K562 (cell line): Measurements from ENCODE around the gene RYR1. TPM values are rescaled to one million over a fixed set of nuclear protein-coding genes. Genes with fewer than 3 reads are reported as not detected.

Experiments used
- ATAC-seq: fragments of 200-7000 bp; cut with Tn5 transposase; 3 replicates; pipeline ENCODE4 v1.9.1; 2020; ENCODE audit warnings: moderate library complexity
- BruUV-seq: library from RNA; stranded (reverse); fragments of 400-500 nt; replicated peaks from 2 replicates; lab custom pipeline; 2021; lab: Mats Ljungman, UMichigan
- CTCF ChIA-PET: fragments of 300-600 bp; formaldehyde crosslinking; extraction: SDS; loops from one replicate; lab custom pipeline; 2021; ENCODE audit warnings: low intra/inter-chr PET ratio; lab: Yijun Ruan, JAX
- POLR2A ChIA-PET: fragments of 300-600, 350-650 bp; sonication (Branson Sonifier 250); formaldehyde crosslinking; extraction: SDS; loops from one replicate; lab custom pipeline; 2021; ENCODE audit warnings: antibody characterized with exemption, inconsistent platforms; lab: Yijun Ruan, JAX
- DNase-seq, 4 experiments: peaks; one replicate each; pipeline versions ENCODE4 v3.0.0 to v3.0.0-alpha.2; 2011 to 2018; ENCODE audit warnings: low spot score in 3 of 4, mixed read lengths in 3 of 4; ENCODE audit errors: extremely low read depth in 1 of 4
- FAIRE-seq: peaks from 2 replicates; lab custom pipeline; 2011; peaks lifted over from hg19 to GRCh38; lab: Jason Lieb, UNC
- H2AFZ ChIP-seq: 2 replicates; pipeline ENCODE4 v1.6.0; 2011; ENCODE audit warnings: low read depth, low read length, control low read depth, inconsistent platforms
- H3K27ac ChIP-seq: fragments of 200-600 bp; 3 replicates; pipeline ENCODE4 v1.8.0; 2011; ENCODE audit warnings: low read depth, mild to moderate bottlenecking, control low read depth, inconsistent platforms, low read length, moderate library complexity, mixed read lengths; ENCODE audit errors: extremely low read depth
- H3K27me3 ChIP-seq, 2 experiments: fragments of 300-600 bp in 1 of 2; 2 replicates in 1 of 2; 3 replicates in 1 of 2; pipeline versions ENCODE4 v1.6.0 to v1.8.0; 2011; ENCODE audit warnings: inconsistent platforms in 2 of 2, low read length in 2 of 2, mild to moderate bottlenecking in 1 of 2, mixed read lengths in 1 of 2, moderate library complexity in 1 of 2; ENCODE audit not compliant: control insufficient read depth in 2 of 2, insufficient read depth in 2 of 2
- H3K36me3 ChIP-seq: fragments of 300-600 bp; 3 replicates; pipeline ENCODE4 v1.8.0; 2011; ENCODE audit warnings: mild to moderate bottlenecking, low read length, inconsistent platforms; ENCODE audit not compliant: control insufficient read depth, insufficient read depth
- H3K4me1 ChIP-seq, 2 experiments: fragments of 200-600 bp in 1 of 2; replicated peaks in 1 of 2; 2 replicates in 1 of 2; 3 replicates in 1 of 2; pipeline versions ENCODE4 v1.5.1 to v1.8.0; 2011; ENCODE audit warnings: inconsistent platforms in 2 of 2, low read length in 2 of 2, mild to moderate bottlenecking in 1 of 2, mixed read lengths in 1 of 2, moderate library complexity in 1 of 2; ENCODE audit not compliant: control insufficient read depth in 2 of 2, insufficient read depth in 2 of 2
- H3K4me2 ChIP-seq: 2 replicates; pipeline ENCODE4 v1.6.1; 2011; ENCODE audit warnings: low read length, control low read depth, inconsistent platforms, mixed read lengths; ENCODE audit not compliant: insufficient read depth
- H3K4me3 ChIP-seq: fragments of 200-600 bp; sonication (generic), shearing (Covaris generic); 2 replicates; pipeline ENCODE4 v1.5.1; 2016; ENCODE audit warnings: control low read depth, inconsistent platforms
- H3K79me2 ChIP-seq: fragments of 200-600 bp; 3 replicates; pipeline ENCODE4 v1.8.0; 2011; ENCODE audit warnings: low read length, inconsistent platforms; ENCODE audit not compliant: control insufficient read depth, insufficient read depth
- H3K9ac ChIP-seq, 2 experiments: 2 replicates each; pipeline versions ENCODE4 v1.6.0 to v1.6.1; 2011; ENCODE audit warnings: low read depth in 2 of 2, low read length in 2 of 2, control low read depth in 1 of 2, inconsistent platforms in 1 of 2, mild to moderate bottlenecking in 1 of 2, mixed read lengths in 1 of 2; ENCODE audit not compliant: insufficient read depth in 1 of 2
- H3K9me1 ChIP-seq: one replicate; pipeline ENCODE4 v1.6.0; 2011; ENCODE audit warnings: inconsistent platforms, mild to moderate bottlenecking, low read length, moderate library complexity; ENCODE audit not compliant: control insufficient read depth, insufficient read depth
- H3K9me3 ChIP-seq: replicated peaks from 2 replicates; pipeline ENCODE4 v1.5.1; 2011; ENCODE audit warnings: low read depth, low read length, inconsistent platforms; ENCODE audit not compliant: control insufficient read depth, insufficient read depth
- H4K20me1 ChIP-seq: replicated peaks from 2 replicates; pipeline ENCODE4 v1.6.1; 2011; ENCODE audit warnings: low read length, inconsistent platforms, mixed read lengths; ENCODE audit not compliant: control insufficient read depth, insufficient read depth
- CEBPG ChIP-seq, 3 experiments: fragments of 200-800 bp in 1 of 3; sonication (Bioruptor generic) in 1 of 3; sonication (generic) in 1 of 3; formaldehyde crosslinking in 1 of 3; IDR thresholded peaks in 2 of 3; conservative IDR thresholded peaks in 1 of 3; 2 replicates each; pipeline versions ENCODE4 v1.6.1 to v1.8.0; 2016 to 2022; ENCODE audit warnings: missing compliant biosample characterization in 2 of 3, missing genetic modification characterization in 2 of 3, mild to moderate bottlenecking in 1 of 3, missing genetic modification reagents in 1 of 3
- CHD4 ChIP-seq: fragments of 200-600 bp; sonication (generic); IDR thresholded peaks from 3 replicates; pipeline ENCODE4 v1.6.1; 2012; ENCODE audit warnings: low read depth, mild to moderate bottlenecking, mixed read lengths, low read length, inconsistent platforms; ENCODE audit not compliant: insufficient read depth, insufficient replicate concordance, poor library complexity, severe bottlenecking
- ESRRA ChIP-seq: fragments of 450-650 bp; IDR thresholded peaks from 2 replicates; pipeline ENCODE4 v1.6.1; 2014; ENCODE audit warnings: low read depth, mild to moderate bottlenecking, moderate library complexity, borderline replicate concordance
- HDAC1 ChIP-seq, 2 experiments: fragments of 450-650 bp; IDR thresholded peaks; 2 replicates each; pipeline ENCODE4 v1.6.1; 2016 to 2017; ENCODE audit warnings: inconsistent platforms in 1 of 2, mild to moderate bottlenecking in 1 of 2, moderate library complexity in 1 of 2
- HDAC2 ChIP-seq: fragments of 450-650 bp; IDR thresholded peaks from 2 replicates; pipeline ENCODE4 v1.6.1; 2016; ENCODE audit warnings: mild to moderate bottlenecking
- PTBP1 ChIP-seq: fragments of 200-400 bp; formaldehyde crosslinking; IDR thresholded peaks from 2 replicates; pipeline ENCODE4 v1.6.1; 2017; ENCODE audit warnings: low read depth, low read length
- RBM25 ChIP-seq: fragments of 200-400 bp; formaldehyde crosslinking; IDR thresholded peaks from 2 replicates; pipeline ENCODE4 v1.6.1; 2018; ENCODE audit warnings: low read length, low read depth, moderate library complexity; ENCODE audit not compliant: severe bottlenecking
- RFX5 ChIP-seq: IDR thresholded peaks from 2 replicates; pipeline ENCODE4 v1.6.1; 2011; ENCODE audit warnings: low read depth, mild to moderate bottlenecking, improper control_type of control experiment, low read length
- SMARCA5 ChIP-seq: fragments of 450-650 bp; IDR thresholded peaks from 2 replicates; pipeline ENCODE4 v1.6.1; 2016
- TCFL5 ChIP-seq: fragments of 250-450 bp; sonication (Bioruptor Pico); conservative IDR thresholded peaks from 2 replicates; pipeline ENCODE4 v1.6.1; 2021; ENCODE audit warnings: mild to moderate bottlenecking, moderate library complexity, matching md5 sums
- THRA ChIP-seq: fragments of 450-650 bp; IDR thresholded peaks from 2 replicates; pipeline ENCODE4 v1.6.1; 2017; ENCODE audit warnings: mild to moderate bottlenecking, moderate library complexity
- ZFX ChIP-seq: sonication (generic); formaldehyde crosslinking; IDR thresholded peaks from 2 replicates; pipeline ENCODE4 v1.8.0; 2022; ENCODE audit warnings: mild to moderate bottlenecking, missing genetic modification reagents, moderate library complexity
- ZNF263 ChIP-seq: sonication (generic); formaldehyde crosslinking; IDR thresholded peaks from 2 replicates; pipeline ENCODE4 v1.8.0; 2022; ENCODE audit warnings: mild to moderate bottlenecking, missing genetic modification reagents, borderline replicate concordance
- ZNF75A ChIP-seq: fragments of 450-650 bp; formaldehyde crosslinking; IDR thresholded peaks from 2 replicates; pipeline ENCODE4 v1.4.0; 2020; ENCODE audit warnings: mild to moderate bottlenecking
- WGBS: fragments of 100-300 bp; shearing (Covaris generic); methylation state at CpG from one replicate; pipeline ENCODE4 v1.1.6; 2016; ENCODE audit warnings: low coverage, mixed read lengths; ENCODE audit not compliant: insufficient coverage; ENCODE audit errors: missing lambda C conversion rate; 5-methylcytosine and 5-hydroxymethylcytosine counted together
- in situ Hi-C: fragments of 300-500 bp; cut with MboI; formaldehyde crosslinking; loops from 4 replicates; pipeline ENCODE4 v1.15.0; 2018; ENCODE audit warnings: inconsistent platforms, mixed read lengths
- intact Hi-C: fragments of 100-400 bp; cut with micrococcal nuclease; formaldehyde crosslinking; loops from 2 replicates; pipeline ENCODE4 v1.14.2; 2022
- polyA plus RNA-seq, 8 experiments: library from polyadenylated mRNA; depleted of rRNA in 4 of 8; stranded (reverse) in 5 of 8; unstranded in 3 of 8; fragments of >200 nt; fragmentation: Nextera tagmentation in 2 of 8; fragmentation: Illumina TruSeq in 1 of 8; extraction: Ambion mirVana in 2 of 8; extraction: Trizol in 1 of 8; gene quantifications; 2 replicates each; pipeline versions ENCODE4 v1.2.1 to v1.2.3, GENCODE V29; 2011 to 2014; ENCODE audit warnings: inconsistent platforms in 1 of 8, missing spikeins in 1 of 8
- total RNA-seq, 7 experiments: library from RNA; depleted of rRNA in 6 of 7; stranded (reverse); fragments of >200 nt in 6 of 7; fragmentation: Illumina TruSeq in 2 of 7; extraction: Trizol in 2 of 7; gene quantifications; 2 replicates each; pipeline versions ENCODE4 v1.2.1 to v1.2.3, GENCODE V29; 2011 to 2021; ENCODE audit warnings: low replicate concordance in 1 of 7
- TF ChIP-seq, protein P1 (sequence below): fragments of 200-800 bp; sonication (Bioruptor generic); IDR thresholded peaks from 2 replicates; pipeline ENCODE4 v1.6.1; 2017; ENCODE audit warnings: missing genetic modification characterization, missing compliant biosample characterization
- TF ChIP-seq, protein P2 (sequence below): fragments of 250-450 bp; sonication (Bioruptor Pico); IDR thresholded peaks from 2 replicates; pipeline ENCODE4 v1.8.0; 2021; ENCODE audit warnings: mild to moderate bottlenecking, moderate library complexity

Gene RYR1
- total and polyA plus RNA-seq, 9 of the 15 experiments (the other 6 are each of a cell fraction or from before 2014, with no cell fraction given) = 0.11 to 7.4 (median 3.7) TPM

GRCh38 chr19:38412961-38413360 is 20.5 kb upstream of the RYR1 start (continued):
- TF ChIP-seq, protein P1, sequence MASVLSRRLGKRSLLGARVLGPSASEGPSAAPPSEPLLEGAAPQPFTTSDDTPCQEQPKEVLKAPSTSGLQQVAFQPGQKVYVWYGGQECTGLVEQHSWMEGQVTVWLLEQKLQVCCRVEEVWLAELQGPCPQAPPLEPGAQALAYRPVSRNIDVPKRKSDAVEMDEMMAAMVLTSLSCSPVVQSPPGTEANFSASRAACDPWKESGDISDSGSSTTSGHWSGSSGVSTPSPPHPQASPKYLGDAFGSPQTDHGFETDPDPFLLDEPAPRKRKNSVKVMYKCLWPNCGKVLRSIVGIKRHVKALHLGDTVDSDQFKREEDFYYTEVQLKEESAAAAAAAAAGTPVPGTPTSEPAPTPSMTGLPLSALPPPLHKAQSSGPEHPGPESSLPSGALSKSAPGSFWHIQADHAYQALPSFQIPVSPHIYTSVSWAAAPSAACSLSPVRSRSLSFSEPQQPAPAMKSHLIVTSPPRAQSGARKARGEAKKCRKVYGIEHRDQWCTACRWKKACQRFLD (CRISPR knock-in tag) = no peak
- TF ChIP-seq HDAC1 (IDR thresholded peaks at IDR 0.05) (peak in 1 of 2 experiments; percentile 50; a peak in 1 of 4 replicates), ZFX (CRISPR knock-in tag) (0 out of 2 replicates have a peak, but pooled peaks have one; percentile 36), THRA (no peak)
- TF ChIP-seq, protein P2, sequence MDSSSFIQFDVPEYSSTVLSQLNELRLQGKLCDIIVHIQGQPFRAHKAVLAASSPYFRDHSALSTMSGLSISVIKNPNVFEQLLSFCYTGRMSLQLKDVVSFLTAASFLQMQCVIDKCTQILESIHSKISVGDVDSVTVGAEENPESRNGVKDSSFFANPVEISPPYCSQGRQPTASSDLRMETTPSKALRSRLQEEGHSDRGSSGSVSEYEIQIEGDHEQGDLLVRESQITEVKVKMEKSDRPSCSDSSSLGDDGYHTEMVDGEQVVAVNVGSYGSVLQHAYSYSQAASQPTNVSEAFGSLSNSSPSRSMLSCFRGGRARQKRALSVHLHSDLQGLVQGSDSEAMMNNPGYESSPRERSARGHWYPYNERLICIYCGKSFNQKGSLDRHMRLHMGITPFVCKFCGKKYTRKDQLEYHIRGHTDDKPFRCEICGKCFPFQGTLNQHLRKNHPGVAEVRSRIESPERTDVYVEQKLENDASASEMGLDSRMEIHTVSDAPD (CRISPR knock-in tag) = no peak
- TF ChIP-seq, all 486 proteins: peak for 84

GRCh38 chr19:38413416-38413815 is 20.1 kb upstream of the RYR1 start:
- Histone ChIP-seq H3K4me3 (no peak overlapping the region), H3K36me3 (peaks cover 5% of the 10 kb centered on the region; the same call in 2 of the 3 replicates), H3K4me1 (peaks cover 46 to 64% of the 10 kb centered on the region in 2 experiments), H3K27ac (peak overlapping the region; percentile 58), H4K20me1 (no peaks in the 10 kb centered on the region), H3K9me1 (peaks cover 2% of the 10 kb centered on the region), H3K4me2 (peak overlapping the region; percentile 70), H3K79me2 (no peaks in the 10 kb centered on the region), H3K9ac (peak overlapping the region in 1 of 2 experiments; percentile 87; a peak in 2 of 4 replicates), H3K9me3 (no peaks in the 10 kb centered on the region), H3K27me3 (no peaks in the 10 kb centered on the region), H2AFZ (peak overlapping the region; percentile 21; the same call in 1 of the 2 replicates)
- ATAC-seq (no peak), DNase-seq (no peak), FAIRE-seq (no peak)
- ChIA-PET CTCF (no interaction called here), POLR2A (interaction anchor here (0.6 to 3.3 kb wide), 5 partner anchors 9 to 246 kb away, joined by 3 to 30 read pairs (median 3); partner anchors contain the start of gene FAM98C)
- in situ Hi-C loops = no loop called here
- intact Hi-C loops = loop anchor here (5.0 kb wide), 1 partner anchor 94 kb away; no protein-coding TSS in a partner anchor
- no TSS peak for BruUV-seq
- 26% methylated on average over 5 of the region's 6 CpGs for WGBS
- peak; percentile 88; the same call in 1 of the 2 replicates for TF ChIP-seq SMARCA5
- TF ChIP-seq TCFL5 = no peak
- peak; percentile 96 for TF ChIP-seq RBM25
- no peak for TF ChIP-seq RFX5
- peak; percentile 71; the same call in 1 of the 2 replicates for TF ChIP-seq HDAC2
- TF ChIP-seq CEBPG (CRISPR knock-in tag; IDR thresholded peaks at IDR 0.05) = no peak
- no peak for TF ChIP-seq CEBPG (tag; conservative IDR thresholded peaks at IDR 0.05 in 1 of 2, IDR thresholded peaks at IDR 0.05 in 1 of 2)
- TF ChIP-seq PTBP1 = 0 out of 2 replicates have a peak, but pooled peaks have one; percentile 56
- no peak for TF ChIP-seq ZNF75A (CRISPR knock-in tag)
- TF ChIP-seq CHD4 = peak; percentile 92
- TF ChIP-seq ESRRA = peak; percentile 30; the same call in 1 of the 2 replicates
- TF ChIP-seq ZNF263 (CRISPR knock-in tag) = 0 out of 2 replicates have a peak, but pooled peaks have one; percentile 23
